GM19438 (cell line): ENCODE measurements around the gene BRD3OS.
"Not testable (repeated sequence)": the region's sequence is repeated elsewhere in the genome, so short reads cannot be mapped to it uniquely, and the experiment has no call there.

Source experiments
- ATAC-seq: cut with Tn5 transposase; IDR thresholded peaks from one replicate; pipeline ENCODE4 v1.9.1; 2021; ENCODE audit warnings: low read depth; ENCODE audit not compliant: unreplicated experiment

Gene BRD3OS

DNA sequence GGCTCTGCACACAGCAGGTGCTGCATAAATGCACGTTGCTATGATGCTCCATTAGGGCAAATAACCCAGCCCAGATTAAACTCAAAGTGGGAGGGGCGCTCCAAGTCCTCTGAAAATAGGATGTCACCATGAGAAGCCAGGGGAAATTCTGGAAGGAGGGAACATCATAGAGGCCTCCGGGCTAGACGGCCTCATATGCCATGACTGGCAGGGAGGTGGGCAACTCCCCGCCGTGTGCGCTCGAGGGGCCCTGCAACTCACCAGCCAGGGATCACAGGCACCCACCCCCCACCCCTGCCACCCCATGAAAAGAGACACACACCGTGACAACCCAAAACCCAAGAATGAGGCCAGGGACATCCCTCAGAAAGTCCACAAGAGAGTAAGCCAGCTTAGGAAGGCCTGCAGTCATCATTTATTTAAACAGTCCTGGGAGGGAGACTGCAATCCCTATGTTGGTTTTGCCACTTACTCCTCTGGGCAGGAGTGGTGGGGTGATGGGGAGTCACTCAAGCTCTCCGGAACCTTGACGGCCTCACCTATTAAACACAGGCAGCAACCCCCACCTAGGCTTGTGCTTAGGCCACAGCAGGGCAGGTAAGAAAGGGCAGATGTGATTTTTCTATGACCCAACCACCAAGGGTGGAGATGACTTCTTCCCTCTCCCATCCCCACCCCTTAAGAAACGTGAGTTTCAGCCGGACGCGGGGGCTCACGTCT is 37.2 kb upstream of the BRD3OS start:
- ATAC-seq, result no peak

DNA sequence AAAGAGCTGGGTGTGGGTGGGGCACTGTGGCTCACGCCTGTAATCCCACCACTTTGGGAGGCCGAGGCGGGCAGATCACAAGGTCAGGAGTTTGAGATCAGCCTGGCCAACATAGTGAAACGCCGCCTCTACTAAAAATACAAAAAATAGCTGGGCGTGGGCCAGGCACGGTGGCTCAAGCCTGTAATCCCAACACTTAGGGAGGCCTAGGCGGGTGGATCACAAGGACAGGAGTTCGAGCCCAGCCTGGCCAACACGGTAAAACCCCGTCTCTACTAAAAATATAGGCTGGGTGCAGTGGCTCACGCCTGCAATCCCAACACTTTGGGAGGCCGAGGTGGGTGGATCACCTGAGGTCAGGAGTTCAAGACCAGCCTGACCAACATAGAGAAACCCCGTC is 36.5 kb upstream of the BRD3OS start:
- ATAC-seq, result not testable (repeated sequence)

DNA sequence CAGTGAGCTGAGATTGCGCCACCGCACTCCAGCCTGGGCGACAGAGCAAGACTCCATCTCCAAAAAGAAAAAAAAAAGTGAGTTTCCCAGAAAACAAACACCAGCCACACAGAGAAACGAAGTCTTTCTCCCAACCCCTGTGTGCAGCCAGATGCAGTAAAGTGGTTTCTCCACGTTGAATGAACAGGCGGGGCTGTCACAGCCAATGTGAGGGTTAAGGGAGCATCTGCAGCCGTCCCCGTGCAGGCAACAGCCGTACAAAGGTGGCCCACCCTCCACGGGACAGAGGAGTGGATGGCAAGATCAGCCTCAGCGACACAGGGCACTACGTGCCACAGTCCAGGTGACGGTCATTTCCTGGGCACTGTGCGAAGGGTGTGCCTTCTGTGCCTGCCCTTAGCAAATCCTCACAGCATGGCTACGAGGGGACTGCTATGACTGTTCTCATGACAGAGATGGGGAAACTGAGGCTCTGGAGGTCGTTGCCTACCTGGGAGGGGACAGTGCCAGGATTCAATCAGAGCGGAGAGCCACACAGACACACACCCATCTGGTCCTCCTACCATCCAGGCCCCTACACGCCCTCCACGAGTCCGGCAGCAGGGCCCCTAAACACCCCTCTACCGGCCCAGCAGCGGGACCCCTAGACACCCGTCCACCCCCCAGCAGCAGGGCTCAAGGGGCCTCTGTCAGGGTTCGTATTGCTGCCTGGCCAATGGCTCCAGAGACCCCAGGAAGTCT is 35.5 kb upstream of the BRD3OS start:
- ATAC-seq, result no peak

DNA sequence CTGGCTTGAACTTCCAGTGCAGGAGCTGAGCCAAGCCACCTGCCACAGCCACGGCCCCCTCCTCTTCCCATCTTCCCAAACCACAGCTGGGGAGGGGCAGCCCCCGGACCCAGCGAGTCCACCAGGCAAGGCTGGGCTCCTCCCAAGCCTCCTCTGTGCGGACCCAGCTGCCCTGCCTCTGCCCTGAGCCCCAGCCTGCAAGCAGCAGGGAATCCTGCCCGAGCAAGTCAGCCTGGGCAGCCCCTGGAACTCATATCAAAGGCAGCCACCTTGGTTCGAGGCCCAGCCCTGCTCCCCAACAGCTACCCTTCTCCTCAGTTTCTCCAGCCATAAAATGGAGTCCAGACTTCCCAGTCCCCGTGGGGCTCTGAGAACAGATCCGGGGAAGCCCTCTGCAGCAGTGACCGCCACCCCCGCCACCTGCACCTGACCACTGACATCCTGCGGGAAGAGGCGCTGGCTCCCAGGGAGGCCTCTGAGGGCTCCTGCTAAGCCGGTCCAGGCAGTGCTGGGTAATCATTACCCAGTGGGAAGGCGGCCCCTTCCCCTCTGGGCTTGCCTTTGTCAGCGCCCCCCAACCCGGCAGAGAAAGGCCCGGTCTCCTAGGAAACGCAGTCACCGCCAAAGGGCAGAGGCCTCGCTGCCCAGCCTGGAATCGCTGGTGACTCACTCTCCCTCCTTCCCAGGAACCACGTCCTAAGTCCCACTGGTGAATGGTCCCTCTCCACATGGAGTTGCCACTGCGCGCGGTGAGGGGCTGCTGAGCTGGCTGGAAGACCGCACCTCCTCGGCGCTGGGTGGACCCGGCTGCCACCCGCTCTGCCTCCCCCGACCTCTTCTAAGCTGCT is 34.7 kb upstream of the BRD3OS start:
- ATAC-seq, result no peak

DNA sequence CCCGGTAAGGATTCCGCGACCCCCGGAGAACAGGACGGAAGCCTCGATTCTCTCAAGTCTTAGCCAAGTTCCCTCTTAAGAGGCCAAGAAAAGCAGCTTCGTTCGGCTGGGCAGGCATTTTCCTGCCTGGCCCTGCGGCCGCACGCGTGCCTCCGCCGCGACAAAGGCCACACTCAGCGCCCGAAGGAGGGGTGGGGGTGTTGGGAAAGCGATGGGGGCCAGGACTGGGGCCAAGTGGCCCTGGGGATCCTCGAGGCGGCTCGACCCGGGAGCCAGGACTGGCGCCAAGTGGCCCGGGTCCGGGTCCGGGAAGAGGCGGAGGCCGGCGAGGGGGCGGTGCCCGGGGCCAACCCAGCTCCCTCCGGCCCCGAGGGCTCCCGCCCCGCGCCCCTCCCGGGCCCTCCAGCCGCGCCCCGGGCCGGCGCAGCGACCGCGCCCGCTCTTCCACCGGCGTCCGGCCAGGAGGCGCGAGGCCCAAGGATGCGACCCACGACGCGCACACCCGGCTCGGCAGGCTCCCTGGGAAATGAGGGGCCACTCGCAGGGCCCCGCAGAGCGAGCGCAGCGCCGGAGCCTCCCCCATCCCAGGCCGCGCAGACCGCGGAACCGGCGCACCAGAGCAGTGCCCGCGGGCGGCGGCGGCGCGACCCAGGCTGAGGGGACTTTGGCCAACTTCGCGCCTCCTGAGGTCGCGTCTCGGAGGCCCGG is 33.9 kb upstream of the BRD3OS start:
- no peak for ATAC-seq

DNA sequence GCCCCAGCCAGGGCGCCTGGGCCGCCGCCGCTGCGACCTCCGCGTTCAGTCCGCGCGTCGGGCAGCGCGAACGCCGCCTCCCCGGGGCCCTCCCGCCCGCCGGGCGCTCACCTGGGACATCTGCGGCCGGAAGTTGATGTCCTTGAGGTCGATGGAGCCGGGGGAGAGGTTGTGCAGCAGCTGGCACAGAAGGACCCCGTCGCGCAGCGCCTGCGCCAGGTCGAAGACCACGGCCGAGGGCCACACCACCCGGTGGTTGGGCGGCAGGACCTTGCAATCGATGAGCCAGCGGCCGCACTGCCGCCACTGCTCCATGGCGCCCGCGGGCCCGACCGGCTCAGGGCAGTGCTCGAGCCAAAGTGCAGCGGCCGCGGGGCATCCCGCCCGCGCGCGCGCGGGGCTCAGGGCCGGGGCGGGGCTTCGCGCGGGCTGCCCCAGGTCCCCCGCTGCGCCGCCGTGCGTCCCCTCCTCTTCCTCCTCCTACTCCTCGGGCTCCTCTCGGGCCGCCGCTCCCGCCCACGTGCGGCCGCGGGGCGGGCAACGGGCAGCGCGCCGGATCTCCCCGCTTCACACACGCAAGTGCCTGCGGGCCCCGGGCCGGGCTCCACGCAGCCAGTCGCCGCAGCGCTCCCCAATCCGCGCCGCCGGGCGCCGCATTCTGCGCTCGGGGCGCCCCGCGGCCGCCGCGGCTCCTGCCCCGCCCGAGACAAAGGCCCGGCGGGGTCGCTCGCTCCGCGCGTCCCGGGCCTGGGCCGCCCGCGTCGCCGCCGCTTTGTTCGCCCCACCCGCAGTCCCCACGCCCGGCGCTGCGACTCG is 33.1 kb upstream of the BRD3OS start, which contains the start of gene VAV2:
Gene VAV2 (minus strand): TSS at position 361 of the 816 bp plus-strand sequence. CDS start 46 bp downstream, at position 315.
- ATAC-seq, result peak; percentile 46

DNA sequence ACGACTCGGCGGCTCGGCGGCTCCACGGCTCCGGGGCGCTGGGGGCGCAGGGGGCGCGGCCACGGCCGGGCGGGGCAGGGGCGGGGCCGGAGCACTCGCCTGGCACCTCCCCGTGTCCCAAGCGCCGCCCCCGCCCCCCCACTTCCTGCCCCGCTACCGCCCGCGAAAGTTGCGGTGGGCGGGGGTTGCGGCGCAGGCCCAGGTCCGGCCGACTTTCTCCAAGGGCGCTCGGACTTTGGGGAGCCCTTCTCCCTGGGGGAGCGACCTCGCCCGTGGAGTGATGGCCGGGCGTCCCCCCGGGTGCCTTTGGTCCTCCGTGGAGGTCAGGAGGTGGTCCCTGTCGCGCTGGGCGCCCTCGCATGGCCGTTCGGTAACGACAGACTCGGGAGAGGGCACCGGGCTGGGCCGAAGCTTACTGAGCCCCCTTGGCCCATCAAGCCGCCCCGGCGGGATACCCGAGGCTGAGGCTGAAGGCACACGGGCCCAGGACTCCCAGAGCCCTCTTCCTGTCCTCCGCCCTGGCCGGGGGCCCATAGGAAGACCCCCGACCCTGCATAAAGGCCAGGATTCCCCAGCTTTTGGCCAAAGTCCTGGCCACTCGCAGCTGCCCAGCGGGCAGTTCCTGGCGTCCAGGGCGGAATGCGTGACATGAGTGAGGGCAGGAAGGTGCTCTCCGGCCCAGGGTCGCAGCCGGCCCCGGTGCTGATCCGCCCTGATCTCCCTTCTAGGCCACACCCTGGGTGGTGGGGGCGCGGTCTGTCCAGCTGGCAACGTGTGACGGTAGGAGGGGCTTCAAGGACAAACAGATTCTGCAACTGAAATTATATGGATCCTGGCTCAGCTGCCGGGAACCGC is 32.3 kb upstream of the BRD3OS start:
- ATAC-seq, result peak; percentile 57

DNA sequence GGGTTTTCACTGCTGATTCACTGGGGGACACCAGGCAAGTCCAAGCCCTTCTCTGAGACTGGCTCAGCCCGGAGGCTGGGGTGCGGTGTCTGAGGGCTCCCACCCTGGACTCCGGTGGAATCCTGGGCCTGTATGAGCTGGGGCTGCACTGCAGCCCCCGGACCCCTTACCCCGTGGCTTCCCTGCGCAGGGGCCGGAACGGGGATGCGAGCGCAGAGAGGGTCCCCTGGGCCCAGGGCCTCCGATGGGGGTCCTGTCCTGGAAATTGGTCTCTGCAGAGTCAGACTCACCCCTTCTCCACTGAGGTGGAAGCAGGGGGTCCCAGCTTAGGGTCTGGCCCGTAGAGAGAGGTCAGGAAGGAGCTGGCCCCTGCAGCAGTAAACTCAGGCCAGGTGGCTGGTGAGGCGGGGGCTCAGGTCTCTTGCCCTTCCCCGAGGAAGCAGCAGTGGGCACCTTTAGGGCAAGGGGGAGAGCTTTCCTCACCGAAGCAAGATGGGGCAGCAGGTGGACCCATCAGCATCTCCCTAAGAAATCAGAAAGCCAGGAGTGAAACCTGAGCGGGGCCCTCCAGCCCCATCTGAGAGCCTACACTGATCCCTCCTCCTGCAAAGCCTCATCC is 31.5 kb upstream of the BRD3OS start:
- no peak for ATAC-seq

DNA sequence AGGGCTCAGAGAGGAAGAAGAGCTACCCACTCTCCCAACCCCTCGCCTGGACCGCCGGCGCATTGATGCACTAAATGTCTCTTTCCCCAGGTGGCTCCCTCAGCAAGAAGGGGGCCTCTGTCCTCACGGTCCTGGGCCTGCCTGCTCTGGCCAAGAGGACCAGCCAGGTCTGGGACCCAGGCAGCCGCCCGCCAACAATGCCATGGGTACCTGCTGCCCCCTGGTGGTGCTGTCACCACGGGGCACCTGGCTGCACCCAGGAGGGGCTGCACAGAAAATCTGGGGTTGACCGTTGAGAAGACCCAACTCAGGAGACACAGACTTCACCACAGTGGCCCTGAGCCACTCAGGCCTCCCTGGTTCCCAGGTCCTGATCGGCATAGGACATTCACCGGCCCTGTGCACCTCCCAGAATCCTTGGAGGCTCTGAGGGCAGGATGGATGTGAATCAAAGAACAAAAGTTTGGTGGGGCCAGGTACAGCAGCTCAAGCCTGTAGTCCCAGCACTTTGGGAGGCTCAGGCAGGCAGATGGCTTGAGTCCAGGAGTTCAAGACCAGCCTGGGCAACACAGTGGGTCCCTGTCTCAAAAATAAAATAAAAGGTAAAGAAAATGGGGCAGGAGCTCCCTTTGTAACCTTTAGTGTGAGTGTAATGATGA is 30.8 kb upstream of the BRD3OS start:
- ATAC-seq, result no peak

DNA sequence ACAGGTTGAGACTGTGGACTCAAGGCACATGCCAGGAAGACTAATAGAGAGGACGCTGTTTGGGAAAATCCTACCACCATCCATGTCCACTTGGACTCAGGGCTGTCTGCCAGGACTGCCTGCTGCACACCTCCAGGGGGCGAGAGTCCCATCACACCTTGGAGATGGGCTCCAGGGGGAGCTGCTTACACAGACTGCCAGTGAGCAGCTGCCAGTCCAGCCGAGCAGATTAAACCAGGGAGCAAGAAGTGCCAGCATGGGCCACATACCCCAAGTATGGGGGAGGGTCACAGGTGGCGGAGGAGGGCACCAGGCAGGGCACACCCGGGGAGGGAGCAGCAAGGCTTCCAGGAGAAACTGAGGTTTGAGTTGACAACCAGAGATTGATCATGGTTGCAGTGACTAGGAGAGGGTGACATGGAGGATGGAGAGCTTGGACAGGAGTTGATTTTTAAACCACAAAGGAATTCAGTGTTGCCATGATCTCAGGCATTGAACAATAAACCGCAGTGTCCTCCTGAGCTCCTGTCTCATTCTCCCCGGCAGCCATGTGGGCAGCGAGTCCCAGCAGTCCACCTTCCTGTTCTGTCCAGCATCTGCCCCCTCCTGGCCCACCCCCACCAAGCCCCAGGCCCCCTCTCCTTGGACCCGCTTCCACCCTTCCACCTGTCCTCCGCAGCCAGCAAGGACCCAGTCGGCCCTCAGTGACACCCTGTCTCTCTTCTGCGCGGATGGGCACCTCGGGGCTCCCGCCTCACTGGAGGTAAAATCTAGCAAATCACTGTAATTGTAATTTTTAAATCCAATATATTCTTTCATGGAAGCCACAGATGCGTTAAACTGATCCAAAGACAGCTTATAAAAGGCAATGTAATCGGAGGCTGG is 30.0 kb upstream of the BRD3OS start:
- no peak for ATAC-seq

DNA sequence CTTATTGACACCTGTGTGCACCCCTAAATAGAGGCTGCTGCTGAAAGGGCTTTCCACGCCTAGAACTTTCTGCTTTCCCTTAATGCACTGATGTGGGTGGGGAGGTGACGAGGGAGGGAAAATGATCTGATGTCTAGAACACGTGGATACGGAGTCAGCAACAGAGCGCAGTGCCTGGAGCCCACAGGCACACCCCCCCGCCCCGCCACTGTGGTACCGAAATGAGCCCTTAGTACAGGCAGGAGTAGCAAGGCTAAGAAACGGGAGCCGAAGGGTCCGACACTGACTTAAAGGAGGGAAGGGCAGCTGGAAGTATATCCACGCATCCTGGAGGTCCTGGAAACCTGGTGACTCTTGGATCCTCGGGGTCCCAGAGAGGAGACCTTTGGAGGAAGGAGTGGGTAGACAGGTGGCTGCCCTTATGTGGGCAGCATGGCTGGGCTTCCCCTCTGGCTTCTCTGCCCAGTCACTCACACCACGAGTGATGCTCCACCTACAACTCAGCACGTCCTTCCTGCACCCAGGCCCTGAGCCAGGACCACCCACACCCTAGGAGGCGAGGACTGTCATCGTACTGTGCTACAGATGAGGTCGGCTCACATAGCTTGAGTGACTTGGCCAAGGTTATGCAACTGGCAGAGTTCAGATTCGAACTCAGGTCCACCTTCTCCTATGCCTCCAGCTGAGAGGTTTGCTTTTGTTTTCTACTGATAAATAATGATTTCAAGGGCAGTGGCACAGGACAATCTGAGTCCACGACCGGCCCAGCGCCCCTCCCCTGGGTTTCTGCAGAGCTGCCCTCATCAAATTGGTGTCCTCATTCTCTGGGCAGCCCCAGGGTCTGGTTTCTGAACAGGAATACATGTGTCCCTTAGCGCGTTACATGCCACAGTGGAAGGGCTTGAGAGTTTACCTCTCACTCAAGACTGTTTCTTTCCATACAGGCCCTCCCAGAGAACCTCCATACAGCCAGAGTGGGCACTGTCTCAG is 28.5 kb upstream of the BRD3OS start:
- ATAC-seq, result no peak

DNA sequence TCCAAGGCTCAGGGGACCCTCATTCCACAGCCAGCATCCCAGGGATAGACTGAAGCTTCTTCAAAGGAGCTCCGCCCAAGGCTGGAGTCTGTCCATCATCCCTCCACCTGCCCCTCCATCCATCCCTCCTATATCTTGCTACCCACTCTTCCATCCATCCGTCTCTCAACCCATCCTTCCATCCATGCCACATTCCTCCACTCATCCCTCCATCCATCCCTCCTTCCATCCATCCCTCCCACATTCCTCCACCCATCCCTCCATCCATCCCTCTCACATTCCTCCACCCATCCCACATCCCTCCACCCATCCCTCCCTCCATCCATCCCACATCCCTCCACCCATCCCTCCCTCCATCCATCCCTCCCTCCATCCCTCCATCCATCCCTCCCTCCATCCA is 27.7 kb upstream of the BRD3OS start:
- no peak for ATAC-seq

DNA sequence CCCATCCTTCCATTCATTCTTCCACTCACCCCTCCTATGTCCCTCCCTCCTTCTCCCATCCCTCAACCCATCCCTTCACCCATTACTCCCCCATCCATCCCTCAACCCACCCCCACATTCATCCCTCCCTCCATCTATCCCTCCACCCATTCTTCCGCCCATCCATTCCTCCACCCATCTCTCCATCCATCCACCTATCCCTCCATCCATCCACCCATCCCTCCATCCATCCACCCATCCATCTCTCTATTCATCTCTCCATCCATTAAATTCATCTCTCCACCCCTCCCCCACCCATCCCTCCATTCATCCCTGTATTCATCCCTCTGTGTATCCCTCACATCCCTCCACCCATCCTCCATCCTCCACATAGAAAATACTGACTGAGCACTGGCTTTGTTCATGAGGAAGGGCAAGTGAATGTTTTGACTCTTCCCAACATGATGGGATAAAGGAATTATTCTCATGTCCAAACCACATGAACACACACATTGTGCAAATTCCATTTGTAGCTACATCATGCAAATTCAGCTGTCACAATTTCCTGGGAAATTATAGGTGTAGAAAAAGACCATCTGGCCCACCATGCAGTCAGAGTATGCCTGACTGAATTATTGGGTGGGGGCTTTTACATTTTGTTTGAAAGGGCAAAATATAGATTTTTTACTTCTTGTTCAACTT is 26.2 kb upstream of the BRD3OS start:
- ATAC-seq, result no peak

DNA sequence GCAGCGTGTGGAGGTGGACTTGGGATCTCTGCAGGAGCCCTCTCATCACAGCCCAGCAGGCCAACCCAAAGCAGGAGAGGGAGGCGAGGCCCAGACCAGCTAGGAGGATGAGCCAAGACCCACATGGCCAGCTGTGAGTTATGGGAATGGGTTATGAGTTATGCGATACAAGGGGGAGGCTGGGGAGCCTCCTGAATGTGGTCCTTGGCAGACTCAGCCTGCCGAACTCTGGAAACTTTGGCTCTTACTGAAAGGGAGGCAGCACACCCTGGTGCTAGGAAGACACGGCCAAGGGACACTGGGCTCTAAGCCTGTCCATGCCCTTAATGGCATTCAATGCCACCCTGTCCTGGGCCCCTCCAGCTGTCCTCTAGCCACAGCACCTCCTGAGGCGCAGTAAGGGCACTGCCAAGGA is 25.4 kb upstream of the BRD3OS start:
- no peak for ATAC-seq

DNA sequence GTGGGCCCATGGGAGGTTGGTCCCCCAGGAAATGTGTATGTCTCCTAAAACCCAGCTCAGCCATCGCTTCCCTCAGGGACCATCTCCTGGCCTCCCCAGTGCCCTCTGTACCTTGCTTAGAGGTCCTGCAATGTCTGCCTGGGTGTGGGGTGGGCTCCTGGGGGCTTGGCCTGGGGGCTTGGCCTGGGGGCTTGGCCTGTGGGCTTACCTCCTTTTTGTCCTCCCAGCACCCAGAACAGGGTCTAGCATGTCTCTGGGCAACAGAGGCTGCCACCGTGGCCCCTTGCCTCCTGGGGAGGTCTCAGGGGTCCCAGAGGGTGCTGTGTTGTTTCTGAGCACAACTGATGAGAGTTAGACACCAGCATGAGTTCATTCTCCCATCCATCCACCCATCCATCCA is 22.5 kb upstream of the BRD3OS start:
- no peak for ATAC-seq
